NCI-H524 treated with DMSO at 0.1 percent for 48 hours (cell line): ENCODE measurements around the gene PDCD4.

Experiments
- DNase-seq: peaks from one replicate; lab custom pipeline; 2025; lab: John Stamatoyannopoulos, UW

Gene PDCD4

DNA sequence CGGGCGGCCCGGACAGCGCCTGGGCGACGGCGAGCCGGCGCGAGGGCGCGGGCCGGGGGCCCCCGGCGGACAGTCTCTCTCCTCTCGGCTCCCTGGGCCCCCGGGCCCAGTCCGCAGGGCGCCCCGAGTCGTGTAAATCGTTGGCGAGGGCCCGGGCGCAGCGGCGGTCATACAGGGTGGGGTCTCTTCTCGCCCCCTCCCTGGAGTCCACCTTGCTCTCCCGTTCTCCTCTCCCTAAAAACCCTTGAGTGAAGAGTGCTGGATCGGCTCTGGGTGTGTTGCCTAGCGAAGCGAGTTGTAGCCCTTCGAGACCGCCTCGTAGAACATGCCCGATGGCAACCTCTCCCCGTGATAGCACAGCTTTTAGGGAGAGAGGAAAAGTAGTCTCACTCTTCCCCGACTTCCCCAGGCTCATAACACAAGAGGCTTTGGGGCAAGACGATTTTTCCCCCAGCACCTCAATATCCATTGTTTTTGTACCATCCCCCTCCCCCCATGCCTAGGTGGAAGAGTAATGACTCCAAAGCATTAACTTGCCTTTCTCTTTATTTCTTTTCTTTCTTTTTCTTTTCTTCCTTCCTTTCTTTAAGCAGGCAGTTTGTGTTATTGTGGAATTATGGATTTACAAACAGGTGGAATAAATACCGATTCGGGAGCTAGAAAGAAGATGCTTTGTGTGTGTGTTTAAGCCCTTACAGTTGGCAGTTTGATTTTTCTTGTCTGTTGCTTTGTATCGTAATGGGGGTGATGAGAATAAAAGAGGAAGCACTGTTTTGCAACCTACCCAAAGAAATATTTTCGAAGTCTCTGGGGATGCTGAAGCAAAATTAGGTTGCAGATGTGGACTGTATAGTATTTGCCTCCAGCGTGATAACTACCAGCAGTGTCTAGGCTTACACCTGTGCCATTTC is 48.5 kb downstream of the PDCD4 start:
- no peak for DNase-seq

DNA sequence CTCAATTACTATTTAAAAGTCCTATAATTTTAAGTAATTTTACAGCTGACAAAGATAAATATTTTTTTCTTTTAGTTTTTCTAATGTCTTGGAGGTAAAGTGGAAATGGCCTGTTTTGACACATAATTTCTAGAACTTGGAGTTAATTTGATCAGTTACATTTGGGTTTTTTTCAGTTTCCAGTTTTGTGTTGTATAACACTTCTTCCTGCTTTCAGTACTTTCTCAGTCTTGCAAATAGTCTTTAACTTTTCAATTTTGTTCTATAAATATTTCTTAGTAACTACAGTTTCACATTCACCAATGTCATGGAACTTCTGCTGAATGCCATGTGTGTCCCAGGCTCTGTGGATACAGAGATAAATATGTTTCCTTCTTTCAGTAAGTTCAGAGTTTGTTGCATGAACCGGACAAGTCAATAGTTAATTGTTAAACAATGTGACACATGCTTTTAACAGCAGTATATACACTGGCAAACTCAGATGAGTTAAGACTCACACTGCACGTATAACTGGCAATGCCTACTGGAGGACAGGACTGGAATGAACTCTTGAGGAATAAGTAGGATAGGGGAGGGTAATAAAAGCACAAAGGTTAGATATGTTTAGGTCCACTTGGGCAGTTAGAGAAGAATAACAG is 52.2 kb downstream of the PDCD4 start:
- no peak for DNase-seq

DNA sequence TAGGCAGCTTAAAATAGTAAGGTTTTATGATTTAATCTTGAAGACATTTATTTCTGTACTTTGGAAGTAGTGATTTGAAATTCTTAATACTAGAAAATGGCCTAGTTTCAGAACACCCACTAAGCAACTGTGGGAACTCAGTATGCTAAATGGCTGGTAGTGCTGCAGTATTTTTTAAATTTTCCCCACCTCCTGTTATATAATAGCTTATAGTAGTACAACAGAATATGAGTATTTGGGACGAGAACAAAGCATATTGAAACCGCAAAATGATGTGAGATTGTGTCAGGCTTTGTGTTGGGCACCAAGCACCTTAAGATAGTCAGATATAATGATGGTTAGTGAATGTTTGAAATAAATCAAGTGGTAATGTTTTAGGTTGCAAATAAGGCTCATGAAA is 55.7 kb downstream of the PDCD4 start:
- no peak for DNase-seq

DNA sequence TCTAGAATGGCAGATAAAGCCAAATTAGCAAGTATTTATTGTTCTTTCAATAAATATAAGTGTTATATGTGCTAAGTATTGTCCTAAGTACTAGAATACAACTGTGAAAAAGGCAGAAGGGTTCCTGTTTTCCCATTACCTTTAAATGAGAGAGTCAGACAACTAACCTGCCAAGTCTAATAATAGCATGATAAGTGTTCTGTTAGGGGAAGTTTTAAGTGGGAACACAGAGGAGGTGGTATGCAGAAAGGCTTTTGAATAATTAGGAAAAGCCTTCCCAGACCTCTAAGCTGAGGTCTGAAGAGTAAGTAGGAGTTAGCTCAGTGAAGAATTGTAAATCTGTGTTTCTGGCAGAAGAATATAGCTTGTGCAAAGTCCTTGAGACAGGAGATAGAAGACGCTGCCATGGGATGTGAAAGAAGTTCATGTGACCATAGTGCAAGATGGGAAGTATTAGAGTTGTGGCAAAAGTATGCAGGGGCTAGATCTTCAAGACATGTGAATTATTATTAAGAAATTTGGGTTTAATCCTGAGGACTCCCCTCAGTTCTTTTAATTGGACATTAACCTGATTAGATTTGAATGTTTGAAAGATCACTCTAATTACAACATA is 60.1 kb downstream of the PDCD4 start:
- DNase-seq = no peak

DNA sequence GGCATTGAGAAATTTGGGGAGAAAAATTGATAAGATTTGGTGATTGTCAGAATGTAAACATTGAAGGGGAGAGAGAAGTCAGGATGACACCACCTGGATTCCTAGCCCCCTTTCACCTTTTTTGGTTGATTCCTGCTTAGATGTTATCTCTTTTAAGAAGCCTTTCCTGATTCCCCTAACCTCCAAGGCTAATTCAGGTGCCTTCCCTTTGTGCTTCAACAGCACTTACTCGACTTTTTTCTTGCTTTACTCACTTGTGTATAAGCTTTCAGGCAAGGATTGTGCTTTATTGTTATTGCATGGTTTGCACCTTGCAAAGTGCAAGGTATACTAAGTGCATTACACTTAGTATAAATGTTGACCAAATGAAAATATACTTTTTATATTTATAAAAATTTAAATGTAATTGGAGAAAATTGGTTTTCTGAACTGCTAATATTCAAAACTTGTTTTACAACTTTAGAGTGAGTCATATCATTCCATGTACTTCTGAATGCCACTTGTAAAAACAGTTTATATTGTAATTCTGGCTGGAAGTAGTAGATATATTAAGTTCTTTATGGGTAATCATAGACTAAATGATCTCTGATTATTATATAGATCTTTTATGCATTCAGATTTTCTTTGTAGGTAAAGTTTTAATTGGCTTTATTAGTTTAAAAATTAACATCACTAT is 60.9 kb downstream of the PDCD4 start:
- DNase-seq = no peak

DNA sequence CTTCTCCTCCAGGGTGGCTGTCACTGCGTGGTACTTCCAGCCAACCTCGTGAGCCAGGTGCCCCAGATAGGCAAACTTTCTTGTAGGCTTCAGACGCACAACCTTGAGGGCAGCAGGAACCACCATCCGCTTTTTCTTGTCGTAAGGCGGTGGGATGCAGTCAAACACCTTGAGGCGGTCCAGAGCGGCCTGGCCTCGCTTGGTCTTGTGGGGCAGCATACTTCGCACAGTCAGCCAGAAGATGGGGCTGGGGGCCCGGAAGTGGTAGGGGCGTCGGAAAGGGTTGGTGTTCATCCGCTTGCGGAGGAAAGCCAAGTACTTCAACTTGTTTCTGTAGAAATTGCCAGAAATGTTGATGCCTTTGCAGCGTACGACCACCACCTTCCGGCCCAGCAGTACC is 65.0 kb downstream of the PDCD4 start:
- DNase-seq = no peak

DNA sequence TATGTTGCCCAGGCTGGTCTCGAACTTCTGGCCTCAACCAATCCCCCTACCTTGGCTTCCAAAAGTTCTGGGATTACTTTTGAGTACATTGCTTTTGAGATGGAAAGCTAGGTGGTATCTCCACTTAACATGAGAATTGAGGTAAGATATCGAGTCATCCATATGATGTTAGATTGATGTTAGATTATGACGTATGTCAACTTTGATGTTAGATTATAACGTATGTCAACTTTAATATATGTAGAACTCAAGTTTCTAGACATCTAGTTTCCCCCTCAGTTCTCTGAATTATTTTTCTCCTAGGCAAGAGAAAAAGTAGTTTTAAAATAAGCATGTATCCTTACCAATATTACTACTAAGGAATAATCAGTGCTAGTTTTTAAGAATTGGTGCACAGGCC is 67.7 kb downstream of the PDCD4 start:
- no peak for DNase-seq

DNA sequence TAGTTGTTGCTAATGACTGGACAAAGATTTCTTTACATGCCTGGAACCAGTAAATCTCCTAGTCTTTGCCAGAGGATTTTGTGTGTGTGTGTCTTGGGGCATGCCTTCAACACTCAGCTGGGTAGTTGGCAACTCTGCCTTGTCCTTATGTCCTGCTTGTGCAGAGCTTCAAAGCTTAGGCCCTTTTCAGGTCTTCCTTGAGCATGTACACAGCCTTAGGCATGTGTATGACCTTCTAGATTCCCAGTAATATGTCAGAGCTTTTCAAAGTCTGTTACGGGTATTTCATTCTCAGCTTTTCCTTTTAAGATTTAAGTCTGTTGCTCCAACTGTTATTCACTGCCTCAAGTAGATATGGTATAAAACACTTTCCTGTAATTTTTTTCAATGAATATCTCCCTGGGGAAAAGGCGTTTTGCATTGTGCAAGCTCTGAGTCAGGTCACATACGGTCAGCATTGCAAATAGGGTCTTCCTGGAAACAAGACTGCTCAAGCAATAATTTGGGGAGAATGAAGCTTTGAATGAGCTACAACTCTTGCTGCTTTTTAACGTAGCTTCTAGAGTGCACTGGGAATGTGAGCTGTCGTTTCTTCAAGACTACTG is 73.2 kb downstream of the PDCD4 start:
- no peak for DNase-seq

DNA sequence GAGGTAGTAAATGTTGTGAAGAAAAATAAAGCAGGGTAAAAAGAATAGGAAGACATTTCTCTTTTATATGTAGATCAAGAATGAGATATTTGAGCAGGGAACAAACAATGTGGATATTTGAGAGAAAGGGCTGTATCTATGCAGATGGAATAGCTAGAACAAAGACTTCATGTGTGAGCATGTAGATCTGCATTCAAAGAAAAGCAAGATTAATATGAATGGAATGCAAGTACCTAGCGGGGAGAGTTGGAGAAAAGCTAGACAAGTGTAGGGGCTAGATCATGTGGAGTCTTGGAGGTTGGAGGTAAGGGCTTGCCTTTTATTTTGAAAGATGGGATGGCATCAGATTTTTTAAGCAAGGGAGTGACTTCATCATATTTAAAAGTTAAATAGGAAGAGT is 74.8 kb downstream of the PDCD4 start:
- DNase-seq = no peak

DNA sequence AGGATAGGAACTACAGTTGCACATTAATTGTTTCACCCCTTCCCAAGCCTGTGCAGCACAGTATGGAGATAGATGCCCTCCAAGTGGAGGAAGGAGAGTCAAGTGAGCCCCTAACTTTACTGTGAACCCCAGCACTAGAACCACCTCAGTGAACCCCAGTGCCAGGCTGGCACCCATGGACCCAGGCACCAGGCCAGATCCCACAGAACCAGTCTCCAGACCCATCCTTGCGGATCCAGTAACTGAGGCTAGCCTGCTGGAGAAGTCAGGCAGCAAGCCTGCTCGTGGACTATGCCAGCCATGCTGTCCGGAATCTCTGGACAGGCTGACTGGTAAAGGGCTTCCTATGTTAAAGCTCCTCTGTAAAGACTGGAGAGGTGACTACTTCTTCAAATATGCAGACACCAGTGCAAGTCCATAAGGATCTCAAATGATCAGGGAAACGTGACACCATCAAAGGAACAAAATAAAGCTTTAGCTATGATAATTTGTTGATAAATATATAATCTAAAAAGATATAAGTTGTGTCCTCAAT is 75.4 kb downstream of the PDCD4 start:
- DNase-seq = no peak
